ENCODE measurements around the gene EPAS1.
A peak's percentile ranks its signal among the peaks of the same experiment; 100 is the strongest.

DNA sequence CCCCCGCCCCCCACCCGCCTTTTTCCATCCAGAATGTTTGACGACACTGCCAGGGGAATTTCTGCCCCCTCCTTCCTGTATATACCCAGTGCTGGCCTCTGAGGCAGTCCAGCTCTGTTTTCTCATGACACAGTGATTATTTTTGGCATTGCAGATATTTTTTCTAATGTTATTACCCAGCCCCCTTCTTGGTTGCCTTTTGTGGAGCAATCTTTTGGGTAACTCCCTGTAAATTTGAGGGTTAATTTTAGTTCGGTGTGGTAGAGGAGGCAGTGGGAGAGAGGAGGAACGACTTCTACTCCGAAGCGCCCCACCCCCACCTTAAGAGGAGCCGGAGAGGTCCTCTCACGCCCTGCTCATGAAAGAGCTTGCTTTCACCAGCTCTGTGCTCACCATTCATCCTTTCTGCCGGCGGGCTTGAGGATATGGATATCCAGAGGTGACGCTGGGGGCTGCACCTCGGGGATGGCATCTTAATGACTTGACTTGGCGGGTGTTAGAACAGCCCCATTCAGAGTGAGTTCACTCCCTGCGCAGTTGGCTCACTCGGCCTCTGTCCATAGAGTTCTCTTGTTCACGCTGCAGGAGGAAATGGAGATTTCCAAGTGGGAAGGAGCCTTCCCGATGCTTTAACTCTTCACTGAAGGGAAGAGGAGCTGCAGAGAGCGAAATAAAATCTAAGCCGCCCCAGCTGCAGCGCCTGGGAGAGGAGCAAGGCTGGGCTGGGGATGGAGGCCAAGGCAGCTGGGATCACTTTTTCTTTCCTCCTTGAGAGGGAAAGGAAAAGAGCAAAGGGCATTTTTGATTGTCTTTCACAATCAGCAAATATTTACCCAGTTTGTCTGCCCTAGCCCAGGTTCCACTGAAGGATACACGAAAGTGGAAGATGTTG lies 38.4 kb downstream of the EPAS1 start:
- TF ChIP-seq POLR2A (IDR thresholded peaks at IDR 0.05) (no peak), POLR2AphosphoS5 (IDR thresholded peaks at IDR 0.05) (no peak)
- TF ChIP-seq, protein P1, sequence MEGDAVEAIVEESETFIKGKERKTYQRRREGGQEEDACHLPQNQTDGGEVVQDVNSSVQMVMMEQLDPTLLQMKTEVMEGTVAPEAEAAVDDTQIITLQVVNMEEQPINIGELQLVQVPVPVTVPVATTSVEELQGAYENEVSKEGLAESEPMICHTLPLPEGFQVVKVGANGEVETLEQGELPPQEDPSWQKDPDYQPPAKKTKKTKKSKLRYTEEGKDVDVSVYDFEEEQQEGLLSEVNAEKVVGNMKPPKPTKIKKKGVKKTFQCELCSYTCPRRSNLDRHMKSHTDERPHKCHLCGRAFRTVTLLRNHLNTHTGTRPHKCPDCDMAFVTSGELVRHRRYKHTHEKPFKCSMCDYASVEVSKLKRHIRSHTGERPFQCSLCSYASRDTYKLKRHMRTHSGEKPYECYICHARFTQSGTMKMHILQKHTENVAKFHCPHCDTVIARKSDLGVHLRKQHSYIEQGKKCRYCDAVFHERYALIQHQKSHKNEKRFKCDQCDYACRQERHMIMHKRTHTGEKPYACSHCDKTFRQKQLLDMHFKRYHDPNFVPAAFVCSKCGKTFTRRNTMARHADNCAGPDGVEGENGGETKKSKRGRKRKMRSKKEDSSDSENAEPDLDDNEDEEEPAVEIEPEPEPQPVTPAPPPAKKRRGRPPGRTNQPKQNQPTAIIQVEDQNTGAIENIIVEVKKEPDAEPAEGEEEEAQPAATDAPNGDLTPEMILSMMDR (IDR thresholded peaks at IDR 0.05): peak in 1 of 3 donors; percentile 9

Measured in breast epithelium (tissue), 3 donors.